RWPE1 (cell line): ENCODE measurements around the gene GAA.

Experiments used
- CTCF ChIA-PET: fragments of 350-600 bp; sonication (Branson Sonifier 250); formaldehyde crosslinking; extraction: SDS; loops from one replicate; lab custom pipeline; 2021; lab: Yijun Ruan, JAX
- POLR2A ChIA-PET: fragments of 400-600 bp; formaldehyde crosslinking; extraction: SDS; loops from one replicate; lab custom pipeline; 2020; ENCODE audit warnings: antibody characterized with exemption; ENCODE audit not compliant: low non-redundant PET; lab: Yijun Ruan, JAX
- DNase-seq: peaks from one replicate; pipeline ENCODE4 v3.0.0; 2012; ENCODE audit warnings: low spot score
- H3K27ac ChIP-seq: fragments of 450-650 bp; 2 replicates; pipeline ENCODE4 v1.5.1; 2017
- TF ChIP-seq, protein P1 (sequence below): fragments of 450-650 bp; conservative IDR thresholded peaks from 2 replicates; pipeline ENCODE4 v1.5.1; 2017; ENCODE audit warnings: low read depth, mild to moderate bottlenecking

Gene GAA

DNA sequence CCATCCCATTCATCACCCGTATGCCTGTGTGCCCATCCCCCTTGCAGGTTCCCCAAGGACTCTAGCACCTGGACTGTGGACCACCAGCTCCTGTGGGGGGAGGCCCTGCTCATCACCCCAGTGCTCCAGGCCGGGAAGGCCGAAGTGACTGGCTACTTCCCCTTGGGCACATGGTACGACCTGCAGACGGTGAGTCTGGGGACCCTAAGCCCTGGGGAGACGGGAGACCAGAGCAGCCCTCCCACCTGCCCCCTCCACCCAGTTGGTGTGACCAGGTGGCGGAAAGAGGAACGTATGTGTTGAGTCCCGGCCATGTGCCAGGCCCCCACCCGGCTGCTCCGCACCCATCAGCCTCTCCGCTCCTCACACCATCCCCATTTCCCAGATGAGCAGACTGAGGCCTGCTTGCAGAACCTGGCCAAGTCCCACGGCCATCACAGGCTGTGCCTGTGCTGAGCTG is 15.6 kb downstream of the GAA start:
- ChIA-PET CTCF (no interaction called here), POLR2A (interaction anchor here (1.2 kb wide), 1 partner anchor 16 kb away, joined by 3 read pairs; the partner anchor contains the start of gene GAA)
- no peak for DNase-seq
- TF ChIP-seq, protein P1, sequence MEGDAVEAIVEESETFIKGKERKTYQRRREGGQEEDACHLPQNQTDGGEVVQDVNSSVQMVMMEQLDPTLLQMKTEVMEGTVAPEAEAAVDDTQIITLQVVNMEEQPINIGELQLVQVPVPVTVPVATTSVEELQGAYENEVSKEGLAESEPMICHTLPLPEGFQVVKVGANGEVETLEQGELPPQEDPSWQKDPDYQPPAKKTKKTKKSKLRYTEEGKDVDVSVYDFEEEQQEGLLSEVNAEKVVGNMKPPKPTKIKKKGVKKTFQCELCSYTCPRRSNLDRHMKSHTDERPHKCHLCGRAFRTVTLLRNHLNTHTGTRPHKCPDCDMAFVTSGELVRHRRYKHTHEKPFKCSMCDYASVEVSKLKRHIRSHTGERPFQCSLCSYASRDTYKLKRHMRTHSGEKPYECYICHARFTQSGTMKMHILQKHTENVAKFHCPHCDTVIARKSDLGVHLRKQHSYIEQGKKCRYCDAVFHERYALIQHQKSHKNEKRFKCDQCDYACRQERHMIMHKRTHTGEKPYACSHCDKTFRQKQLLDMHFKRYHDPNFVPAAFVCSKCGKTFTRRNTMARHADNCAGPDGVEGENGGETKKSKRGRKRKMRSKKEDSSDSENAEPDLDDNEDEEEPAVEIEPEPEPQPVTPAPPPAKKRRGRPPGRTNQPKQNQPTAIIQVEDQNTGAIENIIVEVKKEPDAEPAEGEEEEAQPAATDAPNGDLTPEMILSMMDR: no peak
- H3K27ac ChIP-seq: no peak overlapping the region

DNA sequence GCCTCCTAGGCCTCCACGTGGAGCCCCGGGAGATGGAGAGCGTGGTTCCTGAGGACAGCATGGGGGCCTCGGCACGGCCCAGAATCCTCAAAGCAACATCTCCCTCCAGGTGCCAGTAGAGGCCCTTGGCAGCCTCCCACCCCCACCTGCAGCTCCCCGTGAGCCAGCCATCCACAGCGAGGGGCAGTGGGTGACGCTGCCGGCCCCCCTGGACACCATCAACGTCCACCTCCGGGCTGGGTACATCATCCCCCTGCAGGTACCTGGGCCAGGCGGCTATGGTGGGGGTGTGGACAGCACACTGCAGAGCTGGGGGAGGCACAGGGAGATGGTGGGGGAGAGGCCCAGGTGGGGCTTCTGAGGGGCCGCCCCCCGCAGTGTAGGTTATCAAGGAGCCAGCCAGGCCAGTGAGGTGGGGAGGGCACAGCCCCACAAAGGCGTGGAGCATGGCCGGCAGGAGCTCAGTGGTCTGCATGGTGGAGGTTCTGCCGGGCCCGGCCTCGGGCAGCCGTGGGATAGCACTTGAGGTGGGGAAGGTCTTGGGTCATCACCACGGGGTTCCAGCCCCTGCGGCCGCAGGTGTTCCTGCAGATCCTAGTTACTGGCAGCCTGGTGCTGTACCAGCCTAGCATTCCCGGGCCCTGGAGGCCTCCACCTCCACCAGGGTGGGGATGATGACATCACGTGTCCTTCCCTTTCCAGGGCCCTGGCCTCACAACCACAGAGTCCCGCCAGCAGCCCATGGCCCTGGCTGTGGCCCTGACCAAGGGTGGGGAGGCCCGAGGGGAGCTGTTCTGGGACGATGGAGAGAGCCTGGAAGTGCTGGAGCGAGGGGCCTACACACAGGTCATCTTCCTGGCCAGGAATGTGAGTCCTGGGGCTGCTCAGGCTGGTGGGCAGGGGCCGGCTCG is 16.4 kb downstream of the GAA start:
- TF ChIP-seq, protein P1: no peak
- POLR2A ChIA-PET: no interaction called here
- H3K27ac ChIP-seq: no peak overlapping the region
- DNase-seq: no peak
- CTCF ChIA-PET: interaction anchor here (0.7 kb wide), 1 partner anchor 102 kb away, joined by 5 read pairs; no protein-coding TSS in a partner anchor

DNA sequence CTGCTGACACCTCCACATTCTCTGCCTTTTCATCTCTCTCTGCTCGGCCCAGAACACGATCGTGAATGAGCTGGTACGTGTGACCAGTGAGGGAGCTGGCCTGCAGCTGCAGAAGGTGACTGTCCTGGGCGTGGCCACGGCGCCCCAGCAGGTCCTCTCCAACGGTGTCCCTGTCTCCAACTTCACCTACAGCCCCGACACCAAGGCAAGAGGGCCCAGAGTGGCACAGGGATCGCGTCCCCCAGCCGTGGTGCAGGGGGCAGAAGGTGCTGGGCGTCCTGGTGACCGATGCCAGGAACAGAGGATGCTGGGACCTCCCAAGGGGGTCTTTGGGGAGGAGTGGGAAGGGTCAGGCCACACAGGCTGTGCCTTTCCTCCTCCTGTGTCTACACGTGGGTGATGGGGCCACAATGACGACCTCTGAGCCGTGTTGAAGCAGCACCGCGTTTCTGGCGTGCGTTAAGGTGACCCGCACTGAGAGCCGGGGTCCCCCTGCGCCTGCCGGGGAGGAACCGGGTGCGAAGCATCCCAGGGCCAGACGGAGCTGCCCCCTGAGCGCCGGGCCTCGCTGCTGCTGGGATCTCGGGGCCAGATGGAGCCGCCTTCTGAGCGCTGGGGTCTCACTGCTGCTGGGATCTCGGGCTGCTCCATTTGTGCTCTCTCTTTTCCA is 17.4 kb downstream of the GAA start:
- ChIA-PET CTCF (no interaction called here), POLR2A (no interaction called here)
- TF ChIP-seq, protein P1: no peak
- no peak for DNase-seq
- no peak overlapping the region for H3K27ac ChIP-seq

DNA sequence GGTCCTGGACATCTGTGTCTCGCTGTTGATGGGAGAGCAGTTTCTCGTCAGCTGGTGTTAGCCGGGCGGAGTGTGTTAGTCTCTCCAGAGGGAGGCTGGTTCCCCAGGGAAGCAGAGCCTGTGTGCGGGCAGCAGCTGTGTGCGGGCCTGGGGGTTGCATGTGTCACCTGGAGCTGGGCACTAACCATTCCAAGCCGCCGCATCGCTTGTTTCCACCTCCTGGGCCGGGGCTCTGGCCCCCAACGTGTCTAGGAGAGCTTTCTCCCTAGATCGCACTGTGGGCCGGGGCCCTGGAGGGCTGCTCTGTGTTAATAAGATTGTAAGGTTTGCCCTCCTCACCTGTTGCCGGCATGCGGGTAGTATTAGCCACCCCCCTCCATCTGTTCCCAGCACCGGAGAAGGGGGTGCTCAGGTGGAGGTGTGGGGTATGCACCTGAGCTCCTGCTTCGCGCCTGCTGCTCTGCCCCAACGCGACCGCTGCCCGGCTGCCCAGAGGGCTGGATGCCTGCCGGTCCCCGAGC is 17.9 kb downstream of the GAA start:
- ChIA-PET POLR2A (no interaction called here), CTCF (no interaction called here)
- H3K27ac ChIP-seq: no peak overlapping the region
- DNase-seq: no peak
- TF ChIP-seq, protein P1: no peak

DNA sequence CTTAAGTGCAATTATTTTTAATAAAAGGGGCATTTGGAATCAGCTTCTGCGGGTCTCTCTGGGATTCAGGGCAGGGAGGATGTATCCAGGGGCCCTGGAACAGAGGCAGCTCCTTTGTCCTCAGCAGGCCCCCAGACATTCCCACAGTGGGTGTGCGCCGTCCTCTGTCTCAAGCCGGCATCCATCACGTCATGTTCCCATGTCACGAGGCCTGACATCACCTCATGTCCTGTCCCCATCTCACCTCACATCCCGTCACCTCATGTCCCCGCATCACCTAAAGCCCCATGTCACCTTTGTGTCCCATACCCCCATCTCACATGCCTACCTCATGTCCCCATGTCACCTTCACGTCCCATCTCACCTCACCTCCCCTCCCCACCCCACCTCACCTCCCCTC is 18.5 kb downstream of the GAA start:
- CTCF ChIA-PET: no interaction called here
- no peak overlapping the region for H3K27ac ChIP-seq
- TF ChIP-seq, protein P1: no peak
- POLR2A ChIA-PET: no interaction called here
- DNase-seq: no peak

DNA sequence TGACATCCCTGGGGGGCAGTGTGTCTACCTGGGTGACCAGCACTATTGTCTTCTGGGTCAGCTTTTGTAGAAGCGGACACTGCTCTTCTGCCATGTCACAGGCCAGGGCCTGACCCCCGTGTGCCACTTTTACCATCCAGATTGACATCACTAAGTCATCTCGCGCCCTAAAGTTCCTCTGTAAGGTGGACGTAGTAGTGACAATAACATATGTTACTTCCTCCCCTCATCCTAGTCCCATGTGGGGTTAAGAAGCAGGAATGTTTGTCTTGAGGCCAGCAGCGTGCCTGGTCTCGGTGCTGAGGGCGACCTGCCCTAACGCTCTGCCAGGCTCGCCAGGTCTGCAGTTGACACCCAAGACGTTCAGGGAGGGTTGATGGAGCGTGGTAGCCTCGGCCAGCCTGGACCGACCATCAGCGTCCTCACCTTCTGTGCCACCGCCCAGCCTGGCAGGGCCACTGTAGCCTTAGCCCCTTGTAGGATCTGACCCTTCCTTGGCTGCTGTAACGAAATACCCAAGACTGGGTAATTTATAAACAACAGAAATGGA is 20.7 kb downstream of the GAA start:
- TF ChIP-seq, protein P1: no peak
- no peak for DNase-seq
- ChIA-PET CTCF (interaction anchor here (0.6 kb wide), 2 partner anchors 12 to 40 kb away, joined by 3 to 5 read pairs; no protein-coding TSS in a partner anchor), POLR2A (interaction anchor here (0.5 kb wide), 1 partner anchor 8 kb away, joined by 4 read pairs; no protein-coding TSS in a partner anchor)
- H3K27ac ChIP-seq: no peak overlapping the region
